ENCODE results near the gene REEP2. TPM values are rescaled to one million over a fixed set of nuclear protein-coding genes. Genes with fewer than 3 reads are reported as not detected.

REEP2 gene
- total RNA-seq, 1 experiment from 2014 or later = 4.9 TPM

DNA sequence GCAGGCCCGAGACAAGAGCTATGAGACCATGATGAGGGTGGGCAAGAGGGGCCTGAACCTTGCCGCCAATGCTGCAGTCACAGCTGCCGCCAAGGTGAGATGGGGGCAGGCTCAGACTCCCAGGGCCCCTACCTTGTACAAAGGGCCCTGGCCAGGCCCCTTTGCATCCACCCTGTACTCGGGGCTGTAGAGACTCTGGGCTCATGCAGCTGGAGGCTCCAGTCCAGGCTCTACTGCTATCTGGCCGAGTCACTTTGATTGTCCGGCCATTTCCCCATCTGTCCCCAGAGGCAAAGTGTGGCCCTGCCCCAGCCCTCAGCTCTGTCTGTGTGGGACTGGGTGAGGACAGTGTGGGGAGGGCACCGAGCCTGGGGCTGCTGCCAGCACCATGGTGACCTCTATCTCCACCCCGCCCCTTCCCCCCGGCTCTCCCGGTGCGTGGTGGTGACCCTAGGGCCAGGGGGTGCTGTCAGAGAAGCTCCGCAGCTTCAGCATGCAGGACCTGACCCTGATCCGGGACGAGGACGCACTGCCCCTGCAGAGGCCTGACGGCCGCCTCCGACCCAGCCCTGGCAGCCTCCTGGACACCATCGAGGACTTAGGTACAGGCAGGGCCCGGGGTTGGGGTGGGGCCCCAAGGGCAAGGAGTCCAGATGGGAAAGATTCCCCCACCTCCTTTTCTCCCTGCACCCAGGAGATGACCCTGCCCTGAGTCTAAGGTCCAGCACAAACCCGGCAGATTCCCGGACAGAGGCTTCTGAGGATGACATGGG lies 6.1 kb downstream of the REEP2 start:
- Histone ChIP-seq H3K4me2 (ENCODE audit: low read length) (no peak overlapping the region), H3K9ac (ENCODE audit: low read length) (no peak overlapping the region), H3K79me2 (ENCODE audit: insufficient read depth, low read length) (no peaks in the 10 kb centered on the region), H3K4me1 (ENCODE audit: control insufficient read depth in 1 of 2, insufficient read depth in 2 of 2, low read length in 2 of 2) (peaks cover 10 to 18% of the 10 kb centered on the region in 2 experiments), H4K20me1 (ENCODE audit: insufficient read depth) (no peaks in the 10 kb centered on the region), H3K4me3 (replicated peaks in 1 of 2; ENCODE audit: low read depth in 1 of 2, low read length in 2 of 2) (no peak overlapping the region), H3K9me3 (ENCODE audit: control insufficient read depth in 1 of 2, insufficient read depth in 1 of 2, low read depth in 1 of 2, low read length in 2 of 2) (no peaks in the 10 kb centered on the region), H3K27ac (ENCODE audit: low read depth, low read length) (no peak overlapping the region), H3K9me2 (ENCODE audit: insufficient read depth) (no peaks in the 10 kb centered on the region), H3K36me3 (ENCODE audit: control insufficient read depth in 1 of 2, insufficient read depth in 2 of 2, low read length in 2 of 2) (no peaks in the 10 kb centered on the region), H2AFZ (ENCODE audit: low read depth, low read length, poor library complexity, severe bottlenecking) (no peak overlapping the region), H3K27me3 (ENCODE audit: insufficient read depth, low read length) (no peaks in the 10 kb centered on the region)
- intact Hi-C loops (cut with micrococcal nuclease) = no loop called here
- no peak for DNase-seq (ENCODE audit: low read depth, low spot score)
- TF ChIP-seq RAD21 (IDR thresholded peaks at IDR 0.05; ENCODE audit: low read depth) (no peak), SIN3A (IDR thresholded peaks at IDR 0.05; ENCODE audit: low read depth) (no peak), TCF7L2 (IDR thresholded peaks at IDR 0.05; ENCODE audit: borderline replicate concordance, extremely low read depth, insufficient read depth, insufficient read length) (no peak), EZH2 (IDR thresholded peaks at IDR 0.05) (no peak), YY1 (IDR thresholded peaks at IDR 0.05; ENCODE audit: extremely low read depth, insufficient replicate concordance, low read depth, low read length) (no peak), EZH2phosphoT487 (IDR thresholded peaks at IDR 0.05; ENCODE audit: borderline replicate concordance) (no peak), EGR1 (IDR thresholded peaks at IDR 0.05; ENCODE audit: low read depth) (no peak), SP1 (IDR thresholded peaks at IDR 0.05; ENCODE audit: low read depth) (no peak), FOSL1 (IDR thresholded peaks at IDR 0.05; ENCODE audit: low read depth) (no peak), POLR2A (IDR thresholded peaks at IDR 0.05; ENCODE audit: borderline replicate concordance, extremely low read depth, insufficient read depth, insufficient read length) (no peak), ELF1 (IDR thresholded peaks at IDR 0.05; ENCODE audit: borderline replicate concordance, low read depth) (no peak), REST (IDR thresholded peaks at IDR 0.05; ENCODE audit: low read depth) (no peak), JUND (IDR thresholded peaks at IDR 0.05) (no peak)
- TF ChIP-seq, protein P1, sequence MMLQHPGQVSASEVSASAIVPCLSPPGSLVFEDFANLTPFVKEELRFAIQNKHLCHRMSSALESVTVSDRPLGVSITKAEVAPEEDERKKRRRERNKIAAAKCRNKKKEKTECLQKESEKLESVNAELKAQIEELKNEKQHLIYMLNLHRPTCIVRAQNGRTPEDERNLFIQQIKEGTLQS (IDR thresholded peaks at IDR 0.05) = no peak
- TF ChIP-seq, protein P2, sequence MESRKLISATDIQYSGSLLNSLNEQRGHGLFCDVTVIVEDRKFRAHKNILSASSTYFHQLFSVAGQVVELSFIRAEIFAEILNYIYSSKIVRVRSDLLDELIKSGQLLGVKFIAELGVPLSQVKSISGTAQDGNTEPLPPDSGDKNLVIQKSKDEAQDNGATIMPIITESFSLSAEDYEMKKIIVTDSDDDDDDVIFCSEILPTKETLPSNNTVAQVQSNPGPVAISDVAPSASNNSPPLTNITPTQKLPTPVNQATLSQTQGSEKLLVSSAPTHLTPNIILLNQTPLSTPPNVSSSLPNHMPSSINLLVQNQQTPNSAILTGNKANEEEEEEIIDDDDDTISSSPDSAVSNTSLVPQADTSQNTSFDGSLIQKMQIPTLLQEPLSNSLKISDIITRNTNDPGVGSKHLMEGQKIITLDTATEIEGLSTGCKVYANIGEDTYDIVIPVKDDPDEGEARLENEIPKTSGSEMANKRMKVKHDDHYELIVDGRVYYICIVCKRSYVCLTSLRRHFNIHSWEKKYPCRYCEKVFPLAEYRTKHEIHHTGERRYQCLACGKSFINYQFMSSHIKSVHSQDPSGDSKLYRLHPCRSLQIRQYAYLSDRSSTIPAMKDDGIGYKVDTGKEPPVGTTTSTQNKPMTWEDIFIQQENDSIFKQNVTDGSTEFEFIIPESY (IDR thresholded peaks at IDR 0.05; ENCODE audit: extremely low read depth, insufficient replicate concordance, low read length) = no peak
- TF ChIP-seq, protein P3, sequence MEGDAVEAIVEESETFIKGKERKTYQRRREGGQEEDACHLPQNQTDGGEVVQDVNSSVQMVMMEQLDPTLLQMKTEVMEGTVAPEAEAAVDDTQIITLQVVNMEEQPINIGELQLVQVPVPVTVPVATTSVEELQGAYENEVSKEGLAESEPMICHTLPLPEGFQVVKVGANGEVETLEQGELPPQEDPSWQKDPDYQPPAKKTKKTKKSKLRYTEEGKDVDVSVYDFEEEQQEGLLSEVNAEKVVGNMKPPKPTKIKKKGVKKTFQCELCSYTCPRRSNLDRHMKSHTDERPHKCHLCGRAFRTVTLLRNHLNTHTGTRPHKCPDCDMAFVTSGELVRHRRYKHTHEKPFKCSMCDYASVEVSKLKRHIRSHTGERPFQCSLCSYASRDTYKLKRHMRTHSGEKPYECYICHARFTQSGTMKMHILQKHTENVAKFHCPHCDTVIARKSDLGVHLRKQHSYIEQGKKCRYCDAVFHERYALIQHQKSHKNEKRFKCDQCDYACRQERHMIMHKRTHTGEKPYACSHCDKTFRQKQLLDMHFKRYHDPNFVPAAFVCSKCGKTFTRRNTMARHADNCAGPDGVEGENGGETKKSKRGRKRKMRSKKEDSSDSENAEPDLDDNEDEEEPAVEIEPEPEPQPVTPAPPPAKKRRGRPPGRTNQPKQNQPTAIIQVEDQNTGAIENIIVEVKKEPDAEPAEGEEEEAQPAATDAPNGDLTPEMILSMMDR (IDR thresholded peaks at IDR 0.05 in 2 of 3, conservative IDR thresholded peaks at IDR 0.05 in 1 of 3; ENCODE audit: borderline replicate concordance in 1 of 3, insufficient read depth in 1 of 3, low read depth in 2 of 3, low read length in 2 of 3) = no peak
- RAD21 ChIA-PET (ENCODE audit: low non-redundant PET in 1 of 2, low total read pairs in 2 of 2, uncharacterized antibody in 2 of 2, unreplicated experiment in 2 of 2) = no interaction called here
- CTCF ChIA-PET = interaction anchor here (0.8 to 1.1 kb wide), 2 partner anchors 93 to 103 kb away, joined by 3 read pairs; partner anchors contain the start of gene KDM3B
- ATAC-seq = no peak
- no TSS peak for BruUV-seq (replicated peaks)
- POLR2A ChIA-PET = no interaction called here
